HL-60 (cell line): ENCODE measurements around the gene JUP.

Experiments used
- DNase-seq, 2 experiments: peaks; one replicate each; pipeline ENCODE4 v3.0.0-alpha.2; 2010 to 2020; ENCODE audit warnings: low read depth in 1 of 2, low spot score in 1 of 2
- H3K27ac ChIP-seq: fragments of 250-450 bp; sonication (Bioruptor Pico); replicated peaks from 2 replicates; pipeline ENCODE4 v1.5.1; 2020; ENCODE audit warnings: mild to moderate bottlenecking, moderate library complexity
- H3K27me3 ChIP-seq: fragments of 250-450 bp; sonication (Bioruptor Pico); 2 replicates; pipeline ENCODE4 v1.5.1; 2021; ENCODE audit warnings: mild to moderate bottlenecking, moderate library complexity; ENCODE audit not compliant: insufficient read depth, poor library complexity, severe bottlenecking
- H3K4me3 ChIP-seq: replicated peaks from 2 replicates; pipeline ENCODE4 v1.5.1; 2011; ENCODE audit warnings: mild to moderate bottlenecking, control low read depth, low read length; ENCODE audit not compliant: insufficient read depth
- GABPA ChIP-seq: IDR thresholded peaks from 2 replicates; pipeline ENCODE4 v1.6.1; 2012; ENCODE audit warnings: low read depth
- POLR2AphosphoS5 ChIP-seq: IDR thresholded peaks from 2 replicates; pipeline ENCODE4 v1.6.1; 2012; ENCODE audit warnings: low read depth
- SPI1 ChIP-seq: IDR thresholded peaks from 2 replicates; pipeline ENCODE4 v1.6.1; 2012; ENCODE audit warnings: low read depth, mild to moderate bottlenecking, borderline replicate concordance
- TF ChIP-seq, protein P1 (sequence below): IDR thresholded peaks from 2 replicates; pipeline ENCODE4 v1.6.1; 2012; ENCODE audit warnings: low read depth; ENCODE audit not compliant: insufficient replicate concordance
- TF ChIP-seq, protein P2 (sequence below): IDR thresholded peaks from one replicate; pipeline ENCODE4 v1.5.1; 2011; ENCODE audit warnings: low read length, control low read depth, inconsistent platforms; ENCODE audit not compliant: insufficient read depth

The JUP gene

DNA sequence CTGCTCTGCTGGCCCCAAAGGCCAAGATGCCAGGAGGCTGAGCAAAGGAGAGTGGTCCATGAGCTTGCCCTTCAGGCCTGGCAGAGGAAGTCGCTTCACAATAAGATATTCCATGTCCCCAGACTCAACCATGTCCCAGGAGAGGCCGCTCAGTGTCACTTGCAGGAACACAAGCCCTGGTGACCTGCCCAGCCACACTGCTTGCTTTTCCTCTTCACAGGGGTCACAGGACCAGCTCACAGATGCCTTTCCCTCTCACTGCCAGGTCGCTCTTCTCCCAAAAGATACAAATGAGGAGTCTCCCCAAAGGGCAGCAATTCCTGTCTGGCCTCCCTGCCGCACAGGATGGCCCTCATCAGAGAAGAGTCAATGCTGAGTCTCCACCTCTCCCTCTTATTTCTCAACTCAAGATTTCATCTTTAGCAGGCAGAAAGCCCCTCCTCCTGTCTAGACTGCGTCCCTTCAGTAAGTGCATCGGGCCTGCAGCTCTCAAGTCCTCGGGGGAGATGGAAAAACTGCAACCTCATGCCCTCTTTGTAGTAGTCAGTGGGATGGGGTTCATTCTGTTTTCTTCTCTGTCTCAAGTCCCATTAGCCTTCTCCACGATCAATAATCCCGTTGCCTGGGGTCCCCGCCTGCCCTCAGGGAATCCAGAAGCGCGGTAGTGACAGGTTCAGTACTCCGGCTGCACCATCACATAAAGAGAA lies 5.0 kb downstream of the JUP start:
- Histone ChIP-seq H3K27me3 (no peaks in the 10 kb centered on the region), H3K4me3 (no peak overlapping the region), H3K27ac (no peak overlapping the region)
- no peak for DNase-seq
- TF ChIP-seq, protein P1, sequence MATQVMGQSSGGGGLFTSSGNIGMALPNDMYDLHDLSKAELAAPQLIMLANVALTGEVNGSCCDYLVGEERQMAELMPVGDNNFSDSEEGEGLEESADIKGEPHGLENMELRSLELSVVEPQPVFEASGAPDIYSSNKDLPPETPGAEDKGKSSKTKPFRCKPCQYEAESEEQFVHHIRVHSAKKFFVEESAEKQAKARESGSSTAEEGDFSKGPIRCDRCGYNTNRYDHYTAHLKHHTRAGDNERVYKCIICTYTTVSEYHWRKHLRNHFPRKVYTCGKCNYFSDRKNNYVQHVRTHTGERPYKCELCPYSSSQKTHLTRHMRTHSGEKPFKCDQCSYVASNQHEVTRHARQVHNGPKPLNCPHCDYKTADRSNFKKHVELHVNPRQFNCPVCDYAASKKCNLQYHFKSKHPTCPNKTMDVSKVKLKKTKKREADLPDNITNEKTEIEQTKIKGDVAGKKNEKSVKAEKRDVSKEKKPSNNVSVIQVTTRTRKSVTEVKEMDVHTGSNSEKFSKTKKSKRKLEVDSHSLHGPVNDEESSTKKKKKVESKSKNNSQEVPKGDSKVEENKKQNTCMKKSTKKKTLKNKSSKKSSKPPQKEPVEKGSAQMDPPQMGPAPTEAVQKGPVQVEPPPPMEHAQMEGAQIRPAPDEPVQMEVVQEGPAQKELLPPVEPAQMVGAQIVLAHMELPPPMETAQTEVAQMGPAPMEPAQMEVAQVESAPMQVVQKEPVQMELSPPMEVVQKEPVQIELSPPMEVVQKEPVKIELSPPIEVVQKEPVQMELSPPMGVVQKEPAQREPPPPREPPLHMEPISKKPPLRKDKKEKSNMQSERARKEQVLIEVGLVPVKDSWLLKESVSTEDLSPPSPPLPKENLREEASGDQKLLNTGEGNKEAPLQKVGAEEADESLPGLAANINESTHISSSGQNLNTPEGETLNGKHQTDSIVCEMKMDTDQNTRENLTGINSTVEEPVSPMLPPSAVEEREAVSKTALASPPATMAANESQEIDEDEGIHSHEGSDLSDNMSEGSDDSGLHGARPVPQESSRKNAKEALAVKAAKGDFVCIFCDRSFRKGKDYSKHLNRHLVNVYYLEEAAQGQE: no peak
- TF ChIP-seq, protein P2, sequence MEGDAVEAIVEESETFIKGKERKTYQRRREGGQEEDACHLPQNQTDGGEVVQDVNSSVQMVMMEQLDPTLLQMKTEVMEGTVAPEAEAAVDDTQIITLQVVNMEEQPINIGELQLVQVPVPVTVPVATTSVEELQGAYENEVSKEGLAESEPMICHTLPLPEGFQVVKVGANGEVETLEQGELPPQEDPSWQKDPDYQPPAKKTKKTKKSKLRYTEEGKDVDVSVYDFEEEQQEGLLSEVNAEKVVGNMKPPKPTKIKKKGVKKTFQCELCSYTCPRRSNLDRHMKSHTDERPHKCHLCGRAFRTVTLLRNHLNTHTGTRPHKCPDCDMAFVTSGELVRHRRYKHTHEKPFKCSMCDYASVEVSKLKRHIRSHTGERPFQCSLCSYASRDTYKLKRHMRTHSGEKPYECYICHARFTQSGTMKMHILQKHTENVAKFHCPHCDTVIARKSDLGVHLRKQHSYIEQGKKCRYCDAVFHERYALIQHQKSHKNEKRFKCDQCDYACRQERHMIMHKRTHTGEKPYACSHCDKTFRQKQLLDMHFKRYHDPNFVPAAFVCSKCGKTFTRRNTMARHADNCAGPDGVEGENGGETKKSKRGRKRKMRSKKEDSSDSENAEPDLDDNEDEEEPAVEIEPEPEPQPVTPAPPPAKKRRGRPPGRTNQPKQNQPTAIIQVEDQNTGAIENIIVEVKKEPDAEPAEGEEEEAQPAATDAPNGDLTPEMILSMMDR: no peak
- TF ChIP-seq SPI1: no peak
- TF ChIP-seq GABPA: no peak
- no peak for TF ChIP-seq POLR2AphosphoS5

DNA sequence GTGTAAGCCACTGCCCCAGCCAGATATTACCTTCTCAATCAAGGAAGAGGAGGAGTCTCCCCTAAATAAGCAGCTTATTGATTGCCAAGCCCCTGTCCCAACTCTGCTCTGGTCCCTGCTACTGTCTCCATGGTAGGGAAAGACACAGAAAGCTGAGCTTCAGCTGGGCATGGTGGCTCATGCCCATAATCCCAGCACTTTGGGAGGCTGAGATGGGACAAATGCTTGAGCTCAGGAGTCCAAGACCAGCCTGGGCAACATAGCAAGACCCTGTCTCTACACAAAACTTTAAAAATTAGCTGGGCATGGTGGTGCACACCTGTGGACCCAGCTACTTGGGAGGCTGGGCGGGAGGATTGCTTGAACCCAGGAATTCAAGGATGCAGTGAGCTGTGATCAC lies 6.6 kb downstream of the JUP start:
- Histone ChIP-seq H3K27me3 (no peaks in the 10 kb centered on the region), H3K27ac (no peak overlapping the region), H3K4me3 (no peak overlapping the region)
- DNase-seq: no peak
- TF ChIP-seq GABPA (no peak), POLR2AphosphoS5 (no peak), SPI1 (no peak)
- TF ChIP-seq, protein P2: no peak
- TF ChIP-seq, protein P1: no peak

DNA sequence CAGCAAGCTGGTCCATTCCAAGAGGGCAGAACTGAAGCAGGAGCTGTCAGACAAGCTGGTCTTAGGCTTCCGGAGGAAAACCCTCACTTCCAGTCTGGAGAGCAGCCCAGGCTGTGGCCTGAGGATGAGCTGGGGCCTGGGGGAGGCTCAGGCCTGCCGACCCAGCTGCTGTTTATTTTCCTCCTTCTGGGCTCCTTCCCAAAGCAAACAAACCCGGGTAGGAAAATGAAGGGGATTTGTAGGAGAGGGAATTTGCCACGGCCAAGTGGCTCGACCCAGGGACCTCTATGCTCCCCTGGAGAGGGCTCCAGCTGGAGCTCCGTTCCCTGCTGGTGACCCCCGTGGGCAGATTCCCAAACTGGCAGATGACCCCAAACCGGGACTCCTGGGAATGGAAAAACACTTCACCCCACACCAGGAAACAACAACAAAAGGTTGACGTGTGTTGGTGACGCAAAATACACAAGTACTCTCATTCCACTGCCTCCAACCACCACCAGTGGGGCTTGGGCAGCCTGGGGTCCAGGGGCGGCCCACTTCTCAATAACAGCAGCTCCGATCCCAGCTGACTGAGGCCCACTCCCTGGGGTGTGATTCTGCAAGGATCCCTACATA lies 8.8 kb downstream of the JUP start:
- TF ChIP-seq SPI1: no peak
- TF ChIP-seq POLR2AphosphoS5: no peak
- no peak for TF ChIP-seq GABPA
- TF ChIP-seq, protein P2: no peak
- TF ChIP-seq, protein P1: no peak
- Histone ChIP-seq H3K27ac (no peak overlapping the region), H3K27me3 (no peaks in the 10 kb centered on the region), H3K4me3 (no peak overlapping the region)
- no peak for DNase-seq
